ENCODE measurements around the gene OLA1. TPM values are rescaled to one million over a fixed set of nuclear protein-coding genes. Genes with fewer than 3 reads are reported as not detected.
A peak's percentile ranks its signal among the peaks of the same experiment; 100 is the strongest.

Gene OLA1
- total RNA-seq, 1 donor from 2014 or later, result 104 TPM

GRCh38 chr2:174158003-174158402, 90.3 kb downstream of the OLA1 start:
- H3K4me3 ChIP-seq (ENCODE audit: low read depth, low read length), result no peak overlapping the region
- no peak for DNase-seq (ENCODE audit: low read depth)
- TF ChIP-seq, protein P1, sequence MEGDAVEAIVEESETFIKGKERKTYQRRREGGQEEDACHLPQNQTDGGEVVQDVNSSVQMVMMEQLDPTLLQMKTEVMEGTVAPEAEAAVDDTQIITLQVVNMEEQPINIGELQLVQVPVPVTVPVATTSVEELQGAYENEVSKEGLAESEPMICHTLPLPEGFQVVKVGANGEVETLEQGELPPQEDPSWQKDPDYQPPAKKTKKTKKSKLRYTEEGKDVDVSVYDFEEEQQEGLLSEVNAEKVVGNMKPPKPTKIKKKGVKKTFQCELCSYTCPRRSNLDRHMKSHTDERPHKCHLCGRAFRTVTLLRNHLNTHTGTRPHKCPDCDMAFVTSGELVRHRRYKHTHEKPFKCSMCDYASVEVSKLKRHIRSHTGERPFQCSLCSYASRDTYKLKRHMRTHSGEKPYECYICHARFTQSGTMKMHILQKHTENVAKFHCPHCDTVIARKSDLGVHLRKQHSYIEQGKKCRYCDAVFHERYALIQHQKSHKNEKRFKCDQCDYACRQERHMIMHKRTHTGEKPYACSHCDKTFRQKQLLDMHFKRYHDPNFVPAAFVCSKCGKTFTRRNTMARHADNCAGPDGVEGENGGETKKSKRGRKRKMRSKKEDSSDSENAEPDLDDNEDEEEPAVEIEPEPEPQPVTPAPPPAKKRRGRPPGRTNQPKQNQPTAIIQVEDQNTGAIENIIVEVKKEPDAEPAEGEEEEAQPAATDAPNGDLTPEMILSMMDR (conservative IDR thresholded peaks at IDR 0.05; ENCODE audit: low read depth, low read length), result peak; percentile 90

DNA sequence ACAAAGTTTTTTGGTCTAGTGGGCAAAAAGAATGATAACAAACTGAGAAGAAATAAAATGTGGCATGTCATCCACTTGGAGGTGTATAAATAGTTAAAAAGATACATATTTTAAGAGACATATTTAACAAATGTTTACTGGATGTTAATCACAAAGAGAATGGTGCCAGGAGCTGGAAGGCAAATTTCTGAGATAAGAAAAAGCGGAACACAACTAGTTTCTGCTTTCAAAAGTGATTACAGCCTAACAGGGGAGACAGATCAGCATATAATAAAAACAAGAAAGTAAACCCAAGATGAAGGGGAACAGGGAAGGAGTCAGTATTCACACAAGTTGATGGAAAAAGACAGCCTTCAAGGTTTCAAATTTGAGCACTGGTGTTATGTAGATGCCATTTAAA, 91.3 kb downstream of the OLA1 start:
- H3K4me3 ChIP-seq (ENCODE audit: low read depth, low read length), result no peak overlapping the region
- TF ChIP-seq, protein P1 (conservative IDR thresholded peaks at IDR 0.05; ENCODE audit: low read depth, low read length), result no peak
- no peak for DNase-seq (ENCODE audit: low read depth)

DNA sequence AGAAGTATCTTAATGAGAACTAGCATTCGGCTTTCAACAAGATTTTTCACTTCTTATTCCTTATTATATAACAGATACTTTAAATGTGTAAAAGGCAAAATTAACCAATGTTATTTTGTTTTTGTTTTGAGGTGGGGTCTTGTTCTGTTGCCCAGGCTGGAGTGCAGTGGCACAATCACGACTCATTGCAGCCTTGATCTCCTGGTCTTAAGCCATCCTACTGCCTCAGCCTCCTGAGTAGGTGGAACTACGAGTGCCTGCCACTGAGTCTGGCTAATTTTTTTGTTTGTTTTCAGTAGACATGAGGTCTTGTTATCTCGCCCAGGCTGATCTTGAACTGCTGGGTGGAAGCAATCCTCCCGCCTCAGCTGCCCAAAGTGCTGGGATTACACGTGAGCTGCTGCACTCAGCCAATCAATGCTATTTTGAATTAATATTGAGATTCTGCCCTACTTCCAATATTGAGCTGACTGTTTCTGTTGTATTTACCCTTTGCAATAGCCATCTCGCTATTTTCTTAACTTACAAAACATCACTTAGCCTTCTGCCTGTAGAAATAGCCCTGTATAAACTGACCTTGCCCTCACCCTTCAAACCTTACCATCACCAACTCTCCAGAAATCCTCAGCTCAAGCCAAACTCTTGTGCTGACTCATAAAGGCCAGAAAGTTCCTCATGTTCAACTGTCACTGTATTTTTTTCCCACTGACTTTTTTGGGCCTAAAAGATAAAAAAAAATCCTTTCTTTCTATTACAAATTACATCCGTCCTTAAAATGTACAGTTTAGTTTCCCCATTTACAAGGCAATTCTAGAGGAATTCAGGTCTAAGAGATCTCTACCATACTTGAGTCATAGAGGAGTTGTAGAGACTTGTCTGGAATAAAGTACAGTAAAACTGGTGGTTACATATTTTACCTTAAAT, 94.3 kb downstream of the OLA1 start:
- H3K4me3 ChIP-seq (ENCODE audit: low read depth, low read length), result no peak overlapping the region
- TF ChIP-seq, protein P1 (conservative IDR thresholded peaks at IDR 0.05; ENCODE audit: low read depth, low read length), result no peak
- no peak for DNase-seq (ENCODE audit: low read depth)

DNA sequence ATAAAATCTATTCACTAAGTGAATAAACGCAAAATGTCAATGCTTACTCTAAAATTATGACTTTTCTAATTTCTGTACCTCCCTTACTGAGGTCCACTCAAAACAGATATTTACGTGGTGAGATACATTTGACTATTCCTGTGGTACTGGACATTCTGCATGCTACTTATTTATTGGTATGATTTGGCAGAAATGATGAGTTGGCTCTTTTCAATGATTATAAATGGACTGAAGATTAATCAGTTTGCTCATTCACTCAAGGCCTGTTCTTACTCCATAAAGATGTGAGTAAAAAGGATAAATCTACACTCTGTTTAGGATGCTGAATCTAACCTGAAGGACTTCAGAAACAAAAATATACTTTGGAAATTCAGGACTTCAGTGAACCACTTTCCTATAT, 98.8 kb downstream of the OLA1 start:
- no peak overlapping the region for H3K4me3 ChIP-seq (ENCODE audit: low read depth, low read length)
- no peak for DNase-seq (ENCODE audit: low read depth)

DNA sequence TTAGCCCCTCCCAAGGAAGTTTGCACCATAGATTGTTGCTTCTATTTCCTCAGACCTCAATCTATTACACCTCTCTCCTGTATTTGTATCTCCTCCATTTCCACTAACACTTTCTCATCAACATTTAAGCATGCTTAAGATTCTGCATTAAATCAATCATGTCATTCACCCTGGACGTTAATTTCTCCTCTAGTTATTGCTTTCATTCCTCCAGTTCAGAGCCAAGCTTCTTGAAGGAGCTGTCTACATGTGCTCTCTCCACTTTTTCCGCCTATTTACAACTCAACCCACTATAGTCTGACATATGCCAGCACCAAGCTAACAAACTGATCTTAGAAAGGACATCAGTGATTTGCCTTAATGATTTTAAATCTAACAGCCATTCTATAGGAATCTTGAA, 99.5 kb downstream of the OLA1 start:
- DNase-seq (ENCODE audit: low read depth), result no peak
- no peak overlapping the region for H3K4me3 ChIP-seq (ENCODE audit: low read depth, low read length)
- TF ChIP-seq, protein P1 (conservative IDR thresholded peaks at IDR 0.05; ENCODE audit: low read depth, low read length), result no peak

More for the DNA sequence above, 98.8 kb downstream of the OLA1 start:
- TF ChIP-seq, protein P1 (conservative IDR thresholded peaks at IDR 0.05; ENCODE audit: low read depth, low read length), result no peak

DNA sequence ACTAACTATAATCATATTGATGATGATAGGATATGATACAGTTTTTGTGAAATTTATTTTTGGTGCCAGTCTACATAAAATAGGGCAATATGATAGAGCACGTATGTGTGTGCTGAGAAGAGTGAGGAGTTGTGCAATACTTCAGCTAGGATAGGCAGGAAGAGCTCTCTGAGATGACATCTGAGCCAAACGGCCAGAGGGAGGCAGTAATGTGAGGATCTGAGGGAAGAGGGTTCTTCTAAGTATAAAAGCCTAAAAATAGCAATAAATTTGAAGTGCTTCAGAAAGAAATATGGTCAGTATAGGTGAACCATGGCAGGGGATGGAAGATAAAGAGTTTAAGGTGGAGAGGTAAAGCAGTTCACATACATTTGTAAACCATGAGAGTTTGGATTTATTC, 102.5 kb downstream of the OLA1 start:
- H3K4me3 ChIP-seq (ENCODE audit: low read depth, low read length), result no peak overlapping the region

More for the DNA sequence above, 102.5 kb downstream of the OLA1 start:
- DNase-seq (ENCODE audit: low read depth), result no peak
- TF ChIP-seq, protein P1 (conservative IDR thresholded peaks at IDR 0.05; ENCODE audit: low read depth, low read length), result peak; percentile 38

All from epithelial cell of proximal tubule (primary cell).